ENCODE results near the gene CCDC92.

- TF ChIP-seq CTCF (conservative IDR thresholded peaks at IDR 0.05 in 1 of 2, IDR thresholded peaks at IDR 0.05 in 1 of 2; ENCODE audit: extremely low read depth in 1 of 2, insufficient read depth in 1 of 2, low read depth in 1 of 2, low read length in 2 of 2), result no peak
- no peak for TF ChIP-seq EZH2 (IDR thresholded peaks at IDR 0.05; ENCODE audit: borderline replicate concordance, low read length)
Observed at GRCh38 chr12:123976227-123976826, 3.7 kb upstream of the CCDC92 start.

Measured in mammary epithelial cell (primary cell).